ENCODE results near the gene ACKR4.

GRCh38 chr3:132650153-132650552, 53.1 kb downstream of the ACKR4 start:
- TF ChIP-seq CTCF (IDR thresholded peaks at IDR 0.05) (no peak), POLR2A (IDR thresholded peaks at IDR 0.05) (no peak), EP300 (IDR thresholded peaks at IDR 0.05) (no peak), POLR2AphosphoS5 (IDR thresholded peaks at IDR 0.05) (no peak)

Data from gastroesophageal sphincter (tissue), 3 donors.